GM12874 (cell line): Measurements from ENCODE around the gene P2RX3.

Source experiments
- CTCF ChIP-seq: IDR thresholded peaks from 2 replicates; pipeline ENCODE4 v1.5.1; 2011; ENCODE audit warnings: low read depth, mild to moderate bottlenecking, control low read depth, low read length, moderate library complexity; ENCODE audit not compliant: insufficient read depth

Gene P2RX3

GRCh38 chr11:57342702-57343101 lies 4.5 kb downstream of the P2RX3 start:
- no peak for TF ChIP-seq CTCF

- TF ChIP-seq CTCF, result no peak
Measured at GRCh38 chr11:57343825-57344224, 5.7 kb downstream of the P2RX3 start.

- no peak for TF ChIP-seq CTCF
Measured at GRCh38 chr11:57344826-57345225, 6.7 kb downstream of the P2RX3 start.

- TF ChIP-seq CTCF, result peak; percentile 74
Measured at GRCh38 chr11:57345555-57346211, 7.5 kb downstream of the P2RX3 start.

GRCh38 chr11:57347336-57347735 lies 9.2 kb downstream of the P2RX3 start:
- no peak for TF ChIP-seq CTCF

- no peak for TF ChIP-seq CTCF
Measured at GRCh38 chr11:57348052-57348451, 9.9 kb downstream of the P2RX3 start.

- no peak for TF ChIP-seq CTCF
Measured at GRCh38 chr11:57348636-57349313, 10.6 kb downstream of the P2RX3 start.
